KBM-7 (cell line): Measurements from ENCODE around the gene FRMD4A.
"Not testable (repeated sequence)": the region's sequence is repeated elsewhere in the genome, so short reads cannot be mapped to it uniquely, and the experiment has no call there.

Experiments used
- DNase-seq: peaks from one replicate; pipeline ENCODE4 v3.0.0-alpha.2; 2015
- in situ Hi-C: fragments of 300-500 bp; cut with MboI; formaldehyde crosslinking; loops from 2 replicates; pipeline ENCODE4 v1.14.3; 2020; ENCODE audit warnings: low sequenced_read_pairs, low pct_unique_long_range_greater_than_20kb, mixed read lengths

FRMD4A gene

DNA sequence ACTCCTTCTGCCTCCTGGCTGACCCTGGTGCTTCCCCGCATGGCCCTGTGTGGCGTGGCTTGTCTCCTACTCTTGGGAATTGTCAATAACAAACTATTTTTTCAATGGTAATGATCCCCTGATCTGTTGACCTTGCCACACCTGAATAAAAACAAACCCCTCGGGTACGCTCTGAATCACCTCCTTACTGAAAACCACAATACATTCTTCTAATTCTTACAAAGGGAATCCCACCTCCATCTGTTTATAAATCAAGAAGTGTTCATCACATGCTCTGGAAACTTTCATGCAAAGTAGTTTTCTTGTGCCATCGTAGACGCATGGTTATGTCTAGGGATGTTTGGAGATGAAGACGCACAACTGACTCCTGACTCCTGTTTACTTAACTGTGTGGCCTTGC is 245.8 kb downstream of the FRMD4A start:
- DNase-seq: no peak
- in situ Hi-C loops: no loop called here

DNA sequence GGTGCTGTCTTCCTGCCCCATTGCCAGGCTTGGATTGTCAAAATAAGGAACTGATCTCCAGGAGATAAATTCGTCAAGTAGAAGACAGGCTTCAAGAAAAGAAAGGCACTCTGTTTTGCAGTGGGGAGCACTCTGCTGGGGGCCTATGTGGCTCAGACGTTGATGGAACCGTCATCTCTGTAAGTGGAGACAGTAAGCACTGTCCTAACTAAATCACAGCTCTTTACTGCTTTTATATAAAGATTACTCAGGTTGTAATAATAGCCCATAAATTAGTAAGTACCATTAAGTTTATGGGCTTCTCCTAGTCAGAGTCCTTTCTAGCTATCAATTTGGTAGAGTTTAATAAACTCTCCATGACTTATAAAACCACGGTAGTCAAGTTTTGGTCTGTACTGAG is 249.9 kb downstream of the FRMD4A start:
- no peak for DNase-seq
- in situ Hi-C loops: no loop called here

DNA sequence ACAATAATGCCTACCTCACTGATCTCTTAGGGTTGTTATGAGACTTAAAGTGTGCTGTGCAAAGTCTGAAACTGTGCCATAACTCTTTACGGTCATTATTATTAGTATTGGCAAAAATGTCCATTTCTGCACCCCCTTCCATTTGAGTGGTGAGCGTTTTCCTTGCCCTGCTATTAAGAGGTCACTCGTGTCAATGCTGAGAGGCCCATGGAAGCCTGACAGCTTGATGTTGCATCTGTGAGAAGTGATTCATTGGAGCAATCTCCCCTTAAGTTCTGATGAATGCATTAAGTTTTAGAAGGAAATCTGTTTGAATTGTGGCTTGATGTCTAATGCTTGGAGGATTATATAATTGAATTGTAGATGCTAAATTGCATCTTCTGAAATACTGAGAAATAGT is 253.3 kb downstream of the FRMD4A start:
- in situ Hi-C loops: no loop called here

DNA sequence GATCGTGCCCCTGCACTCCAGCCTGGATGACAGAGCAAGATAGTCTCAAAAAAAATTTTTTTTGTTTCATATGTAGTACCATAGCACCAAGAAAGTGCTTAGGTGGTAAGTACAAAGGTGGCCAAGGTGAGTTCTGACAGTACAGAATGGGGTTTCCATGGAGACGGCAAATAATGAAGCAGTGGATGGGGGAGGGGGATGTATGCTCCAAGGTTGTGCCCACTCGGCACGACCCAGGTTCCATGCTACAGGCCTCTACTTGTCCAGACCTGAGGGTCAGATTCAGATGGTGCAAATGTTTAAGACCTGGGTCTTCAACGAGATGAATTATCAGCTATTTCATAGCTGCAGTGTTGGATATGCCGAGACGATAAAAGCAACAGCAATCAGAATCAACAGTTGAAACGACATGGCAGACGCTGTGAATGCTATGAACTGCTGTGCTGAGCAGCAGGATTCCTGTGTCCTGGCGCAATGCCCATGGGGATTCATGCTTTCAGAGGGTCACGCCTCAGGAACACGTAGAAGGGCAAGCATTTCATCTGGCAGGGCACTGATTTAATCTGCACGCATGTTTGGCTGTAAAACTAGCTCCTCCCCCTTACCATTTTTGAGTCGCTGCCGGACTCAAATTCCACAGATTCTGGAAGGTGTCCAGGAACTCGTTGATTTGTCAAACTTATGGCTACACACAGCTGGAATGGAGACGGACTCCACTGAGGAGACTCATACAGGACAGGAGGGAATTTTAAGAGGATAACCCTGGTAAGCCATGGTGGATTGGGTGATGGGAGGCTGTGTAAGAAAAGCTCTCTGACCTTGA is 256.5 kb downstream of the FRMD4A start:
- in situ Hi-C loops: no loop called here

More for the DNA sequence above, 253.3 kb downstream of the FRMD4A start:
- DNase-seq: no peak

DNA sequence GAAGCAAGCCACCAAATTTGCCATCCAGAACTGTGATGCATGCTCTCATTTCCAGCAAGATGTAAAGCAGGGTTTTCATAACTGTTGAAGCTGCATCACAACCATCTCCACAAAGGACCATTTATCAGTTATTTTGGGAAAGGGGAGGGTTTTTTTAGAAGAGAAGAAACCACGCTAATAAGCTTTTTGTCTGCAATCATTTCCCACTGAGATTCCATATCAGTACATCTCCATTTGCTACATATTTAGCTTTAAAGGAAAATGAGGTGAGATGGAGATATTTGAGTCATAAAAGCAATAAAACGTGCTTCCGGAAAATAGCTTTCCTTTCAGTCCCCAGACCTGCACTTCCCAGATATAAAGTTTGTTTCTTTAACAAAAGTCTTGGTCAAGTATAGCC is 258.2 kb downstream of the FRMD4A start:
- no peak for DNase-seq
- in situ Hi-C loops: no loop called here

More for the DNA sequence above, 256.5 kb downstream of the FRMD4A start:
- DNase-seq: no peak

DNA sequence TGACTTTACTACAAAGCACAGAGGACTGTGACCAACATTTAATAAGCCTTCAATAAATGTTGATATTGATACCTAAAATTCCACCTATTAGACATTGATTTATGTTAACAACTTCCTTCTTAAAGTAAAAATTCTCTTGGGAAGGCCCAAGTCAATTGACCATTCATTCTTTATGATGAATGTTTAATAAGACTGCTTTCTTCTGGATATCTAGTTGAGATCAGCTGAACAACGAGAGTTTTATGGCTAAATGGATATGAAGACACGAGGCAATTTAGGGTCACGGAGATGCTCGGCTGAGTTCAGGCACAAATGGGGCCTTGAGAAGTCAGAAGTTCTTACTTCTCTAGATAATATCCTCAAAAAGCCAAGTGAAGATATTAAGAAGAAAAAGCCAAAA is 258.8 kb downstream of the FRMD4A start:
- DNase-seq: no peak
- in situ Hi-C loops: no loop called here

DNA sequence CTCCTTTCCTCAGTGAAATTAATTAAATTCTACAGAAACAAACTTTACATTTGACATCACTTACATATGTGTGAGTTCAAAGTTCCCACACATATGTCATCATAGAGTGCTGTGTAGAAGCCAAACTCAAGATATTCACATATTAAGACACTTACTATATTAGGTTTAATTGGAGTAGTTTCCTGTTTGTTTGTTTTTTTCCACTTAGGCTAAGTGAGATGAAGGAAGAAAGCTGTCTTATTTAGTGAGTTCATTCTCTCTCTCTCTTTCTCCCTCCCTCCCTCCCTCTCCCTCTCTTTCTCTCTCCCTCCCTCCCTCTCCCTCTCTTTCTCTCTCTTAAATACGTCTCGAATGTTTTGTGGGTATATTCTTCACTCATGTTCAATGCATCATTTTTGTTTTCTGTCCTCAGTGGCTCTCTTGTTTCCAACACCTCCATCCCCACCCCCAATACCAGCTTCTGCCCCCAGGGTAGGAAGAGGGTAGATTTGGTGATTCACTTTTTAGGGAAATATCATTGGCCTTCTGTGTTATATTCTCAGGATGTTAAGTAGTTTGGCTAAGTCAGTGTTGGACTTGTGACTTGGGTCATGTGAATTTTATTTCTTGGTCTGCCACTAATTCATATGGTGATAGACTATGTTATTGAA is 262.0 kb downstream of the FRMD4A start:
- in situ Hi-C loops: no loop called here
- DNase-seq: no peak

DNA sequence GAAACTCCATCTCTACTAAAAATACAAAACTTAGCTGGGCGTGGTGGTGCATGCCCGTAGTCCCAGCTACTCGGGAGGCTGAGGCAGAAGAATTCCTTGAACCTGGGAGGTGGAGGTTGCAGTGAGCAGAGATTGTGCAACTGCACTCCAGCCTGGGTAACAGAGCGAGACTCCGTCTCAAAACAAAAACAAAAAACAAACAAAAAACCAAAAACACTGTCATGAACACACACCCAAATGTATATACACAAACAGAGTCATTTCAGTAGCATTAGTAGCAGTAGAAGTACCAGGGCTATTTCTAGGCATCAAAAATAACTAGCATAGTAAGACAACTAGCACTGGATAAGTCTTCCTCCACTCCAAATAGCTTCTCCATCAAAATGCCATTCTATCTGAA is 263.1 kb downstream of the FRMD4A start:
- in situ Hi-C loops, DNase-seq: not testable (repeated sequence)

DNA sequence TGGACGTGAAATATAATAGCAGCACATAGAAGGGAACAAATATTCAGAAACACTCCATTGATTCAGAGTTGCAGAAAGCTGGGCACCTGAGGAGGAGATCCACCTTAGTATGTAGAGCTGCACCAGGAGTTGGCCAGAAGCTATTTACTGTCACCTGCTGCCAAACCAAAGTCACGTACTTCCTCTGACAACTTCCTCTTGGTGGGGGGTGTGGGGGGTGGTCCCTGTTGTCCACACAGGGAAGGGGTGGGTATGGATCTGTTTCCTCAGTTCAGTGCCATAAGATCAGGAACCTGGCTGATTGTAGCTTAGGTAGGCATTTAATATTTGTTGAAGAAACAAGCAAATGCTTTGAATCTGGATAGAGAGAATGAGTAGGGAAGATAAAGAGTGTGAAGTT is 264.6 kb downstream of the FRMD4A start:
- in situ Hi-C loops: no loop called here

DNA sequence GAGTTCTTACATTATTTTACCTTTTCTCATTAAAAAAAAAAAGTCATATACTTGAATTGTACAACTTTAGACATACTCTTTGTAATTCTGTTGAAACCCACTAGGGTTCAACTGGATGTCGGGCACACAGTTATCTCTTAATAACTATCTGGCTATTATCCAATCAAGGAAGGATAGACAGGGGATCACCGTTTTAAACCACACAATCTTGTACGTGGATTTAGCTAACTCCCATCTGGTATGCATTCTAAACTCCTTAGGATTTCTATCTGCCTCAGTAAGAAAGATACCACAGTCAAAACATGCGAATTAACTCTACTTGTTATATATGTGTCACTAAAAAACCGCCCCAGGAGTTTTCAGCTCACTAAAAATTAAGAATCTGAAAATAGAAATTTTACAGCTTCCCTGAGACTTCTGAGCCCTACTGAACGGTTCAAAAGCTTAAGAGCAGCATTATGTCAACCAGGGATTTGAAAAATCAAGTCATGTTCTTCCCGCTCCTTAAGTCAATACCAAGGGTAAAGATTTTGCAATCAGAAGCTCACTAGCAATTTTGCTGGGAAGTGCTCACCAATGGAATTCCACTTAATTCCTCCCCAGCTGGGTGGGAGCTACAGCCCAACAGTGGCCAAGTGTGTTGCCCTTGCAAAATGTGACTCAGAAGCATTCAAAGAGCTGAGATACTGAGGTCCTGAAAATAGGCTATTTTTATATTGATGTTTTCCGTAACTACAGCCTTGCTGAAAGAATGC is 267.0 kb downstream of the FRMD4A start:
- in situ Hi-C loops: no loop called here
- DNase-seq: no peak

More for the DNA sequence above, 264.6 kb downstream of the FRMD4A start:
- DNase-seq: no peak

DNA sequence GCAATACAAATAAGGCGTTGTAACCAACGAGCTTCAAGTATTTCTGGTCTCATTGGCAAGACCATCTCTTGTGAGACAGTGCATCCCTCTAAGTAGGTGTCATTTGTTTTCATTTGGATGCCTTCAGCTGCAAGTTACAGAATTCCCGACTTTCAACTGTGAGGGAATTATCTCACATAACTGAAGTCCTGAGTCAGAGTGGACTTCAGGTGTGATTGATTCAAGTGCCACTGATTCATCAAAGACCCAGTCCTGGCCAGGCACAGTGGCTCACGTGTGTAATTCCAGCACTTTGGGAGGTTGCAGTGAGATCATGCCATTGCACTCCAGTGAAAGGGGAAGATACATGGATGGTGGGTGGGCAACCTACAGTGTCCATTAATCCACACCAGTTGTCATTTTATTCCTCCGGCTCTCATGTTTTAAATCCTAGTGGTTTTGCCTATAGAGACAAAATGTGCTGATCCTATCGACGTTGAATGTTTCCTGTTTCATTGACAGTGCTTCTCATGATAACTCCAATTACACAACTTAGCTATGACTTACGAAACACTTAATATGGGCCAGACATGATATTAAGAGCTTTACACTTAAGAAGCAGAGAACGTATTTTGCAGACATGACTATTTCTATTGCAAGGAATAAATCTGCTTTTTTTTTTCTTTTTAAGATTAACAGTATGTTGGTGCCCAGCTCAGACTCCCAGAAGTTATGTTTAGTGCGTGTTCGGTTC is 268.0 kb downstream of the FRMD4A start:
- in situ Hi-C loops: no loop called here
- no peak for DNase-seq

DNA sequence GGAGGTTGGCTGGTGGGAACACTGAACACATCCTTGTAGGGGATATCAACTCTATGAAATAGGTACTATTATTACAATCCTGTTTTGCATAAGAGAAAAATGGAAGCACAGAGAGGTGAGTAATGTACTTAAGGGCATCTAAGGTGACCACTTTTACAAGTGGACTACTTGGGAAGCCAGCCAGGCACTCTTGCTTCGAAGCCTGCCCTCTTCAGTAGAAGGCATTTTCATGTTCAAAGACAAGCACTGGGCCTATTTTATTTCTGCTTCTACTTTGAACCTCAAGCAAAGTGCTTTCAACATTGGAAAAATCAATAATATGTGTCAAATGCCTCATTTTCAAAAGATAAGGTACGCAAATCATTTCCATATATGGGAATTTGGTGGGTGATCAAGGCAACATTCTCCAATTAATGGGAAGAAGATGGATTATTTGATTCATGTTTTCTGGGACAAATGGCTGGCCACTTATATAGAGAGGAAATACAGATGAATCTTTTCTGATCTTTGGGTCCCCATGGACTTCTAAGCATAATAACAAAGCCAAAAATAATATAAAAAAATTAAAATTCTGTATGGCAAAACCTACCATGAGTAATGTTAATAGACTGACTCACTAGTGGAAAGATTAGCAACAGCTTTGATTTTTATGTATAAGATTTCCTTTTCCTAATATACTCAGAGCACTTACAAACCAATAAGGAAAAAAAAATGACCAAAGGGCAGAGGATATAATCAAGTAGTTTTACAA is 270.2 kb downstream of the FRMD4A start:
- DNase-seq: no peak
- in situ Hi-C loops: no loop called here

DNA sequence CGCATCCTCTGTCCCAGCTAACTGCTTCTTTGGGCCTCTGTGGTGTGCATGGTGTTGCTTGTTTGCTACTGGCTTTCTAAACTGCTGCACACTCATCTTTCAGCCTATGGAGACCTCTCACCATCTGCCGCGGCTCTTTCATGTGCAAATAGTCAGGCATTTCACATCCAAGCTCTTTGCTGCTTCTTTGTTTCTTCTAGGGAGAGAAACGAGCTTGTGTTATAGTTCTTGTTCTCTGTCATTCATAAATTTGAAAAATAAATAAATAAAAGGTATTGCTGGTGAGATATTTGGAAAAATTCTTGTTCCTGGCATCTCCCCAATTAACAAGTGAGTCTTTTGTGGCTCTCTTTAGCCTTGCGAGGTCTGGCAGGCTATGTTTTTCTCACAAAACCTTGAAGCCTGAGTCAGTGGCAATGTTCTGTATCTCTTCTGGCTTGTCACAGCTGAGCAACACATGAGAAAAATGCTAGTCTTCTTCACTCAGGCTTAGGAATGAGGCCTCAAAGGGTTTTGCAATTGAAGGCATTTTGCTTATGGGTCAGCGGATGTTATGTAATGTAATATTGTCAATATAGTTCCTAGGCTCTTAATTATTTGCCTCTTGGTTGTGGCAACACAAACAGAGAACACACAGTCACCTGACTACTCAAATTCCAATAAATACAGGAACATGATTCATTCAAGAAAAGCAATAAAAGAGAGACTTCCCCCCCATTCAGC is 274.0 kb downstream of the FRMD4A start:
- DNase-seq: no peak
- in situ Hi-C loops: no loop called here

DNA sequence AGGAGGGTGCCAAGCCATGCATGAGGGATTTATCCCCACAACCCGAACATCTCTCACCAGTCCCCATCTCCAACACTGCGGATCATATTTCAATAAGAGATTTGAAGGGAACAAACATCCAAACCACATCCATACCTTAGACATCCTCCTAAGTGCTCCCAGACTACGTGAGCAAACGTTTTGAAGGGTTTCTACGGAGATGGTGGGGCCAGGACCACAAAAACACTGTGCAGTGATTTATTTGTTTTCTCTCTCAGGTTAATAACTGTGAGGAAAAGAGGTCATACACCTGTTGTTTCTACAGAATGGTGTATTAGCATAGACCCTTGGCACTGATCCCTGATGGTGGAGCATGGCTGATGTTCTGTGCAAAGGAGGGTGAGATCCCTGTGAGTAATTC is 277.8 kb downstream of the FRMD4A start:
- no peak for DNase-seq
- in situ Hi-C loops: no loop called here

DNA sequence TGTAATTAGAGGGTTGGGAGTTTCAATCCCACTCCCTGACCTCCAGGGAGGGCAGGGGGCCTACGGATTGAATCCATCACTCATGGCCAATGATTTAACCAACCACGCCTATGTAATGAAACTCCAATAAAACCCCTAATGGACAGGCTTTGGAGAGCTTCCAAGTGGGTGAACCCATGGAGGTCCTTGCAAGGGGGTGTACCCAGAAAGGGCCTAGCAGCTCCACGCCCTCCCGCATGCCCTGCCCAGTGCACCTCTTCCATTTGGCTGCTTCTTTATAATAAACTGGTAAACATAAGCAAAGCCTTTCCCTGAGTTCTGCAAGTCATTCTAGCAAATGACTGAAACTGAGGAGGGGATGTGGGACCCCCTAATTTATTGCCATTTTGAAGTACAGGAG is 280.1 kb downstream of the FRMD4A start:
- DNase-seq: no peak
- in situ Hi-C loops: no loop called here

DNA sequence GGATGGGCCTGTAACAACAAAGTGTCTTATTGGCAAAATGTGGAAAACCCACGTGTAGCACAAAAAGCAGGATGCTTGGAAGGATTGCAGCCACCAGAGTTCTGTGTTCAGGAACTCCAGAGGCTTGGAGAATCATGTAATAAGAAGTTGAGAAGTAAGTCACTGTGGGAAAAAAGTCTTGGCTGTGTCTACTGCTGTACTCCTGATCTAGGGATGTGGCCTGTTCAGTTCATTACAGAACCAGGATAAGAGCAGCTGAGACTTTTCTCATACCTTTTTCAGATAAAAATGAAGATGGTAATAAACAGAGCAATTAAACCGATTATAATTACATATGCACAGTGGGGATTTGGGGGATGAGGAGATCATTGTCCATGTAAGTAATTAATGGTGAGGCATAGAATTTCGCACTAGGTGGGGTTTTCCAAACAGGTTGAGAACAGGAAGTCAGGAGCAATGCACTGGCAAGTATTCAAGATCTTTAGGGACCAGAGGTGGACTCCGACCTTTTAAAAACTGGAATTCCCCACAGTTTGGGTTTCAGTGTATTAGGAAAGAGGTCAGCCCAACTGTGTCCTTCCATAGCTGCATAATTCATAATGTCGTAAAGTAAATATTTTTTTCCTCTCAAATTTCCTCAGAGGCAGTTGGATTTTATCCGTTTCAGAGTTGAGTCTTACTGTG is 281.7 kb downstream of the FRMD4A start:
- in situ Hi-C loops: no loop called here

DNA sequence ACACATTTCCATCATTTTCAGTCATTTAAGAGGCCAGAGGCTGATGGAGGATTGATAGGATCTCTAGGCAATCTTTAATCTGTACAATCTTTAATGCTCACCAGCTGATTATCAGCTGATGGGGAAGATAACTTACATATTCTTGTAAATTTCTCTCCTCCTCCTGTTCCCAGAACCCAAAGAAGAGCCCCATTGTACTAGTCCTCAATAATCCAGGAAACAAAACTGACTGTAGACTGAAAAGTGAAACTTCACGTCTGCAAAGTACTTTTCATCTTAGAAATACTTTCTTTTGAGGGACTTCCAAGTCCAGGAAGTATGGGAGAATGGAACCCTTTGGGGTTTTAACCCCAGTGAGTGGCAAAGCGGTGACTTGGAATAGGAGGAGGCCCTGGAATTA is 283.3 kb downstream of the FRMD4A start:
- DNase-seq: no peak
- in situ Hi-C loops: no loop called here

More for the DNA sequence above, 281.7 kb downstream of the FRMD4A start:
- DNase-seq: no peak

DNA sequence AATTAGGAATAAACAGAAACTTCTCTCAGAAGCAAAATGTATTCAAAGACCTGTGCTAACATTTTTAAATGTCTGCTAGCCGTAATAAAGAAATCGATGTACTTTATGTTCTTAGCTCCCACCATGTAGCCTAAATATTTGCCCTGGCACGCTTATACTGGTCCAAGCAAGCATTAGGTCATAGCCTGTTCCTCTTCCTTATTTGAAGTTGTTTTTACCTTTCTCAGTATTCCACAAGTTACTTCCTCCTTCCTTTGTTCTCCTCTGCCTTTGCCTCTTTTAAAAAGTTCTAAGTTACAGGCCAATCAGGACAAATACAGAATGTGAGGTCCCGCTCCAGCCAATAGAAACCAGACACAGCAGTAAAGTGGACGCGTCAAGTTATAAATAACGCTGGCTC is 288.7 kb downstream of the FRMD4A start:
- DNase-seq, in situ Hi-C loops: not testable (repeated sequence)
